ENCODE measurements around the gene HIPK2.

Gene HIPK2

GRCh38 chr7:139542308-139543151, 235.3 kb downstream of the HIPK2 start:
- no peak for DNase-seq (ENCODE audit: low read depth, low spot score)
- H3K4me3 ChIP-seq (ENCODE audit: low read length), result no peak overlapping the region

GRCh38 chr7:139541600-139542307, 236.0 kb downstream of the HIPK2 start:
- H3K4me3 ChIP-seq (ENCODE audit: low read length), result no peak overlapping the region
- no peak for DNase-seq (ENCODE audit: low read depth, low spot score)

GRCh38 chr7:139540203-139540602, 237.6 kb downstream of the HIPK2 start:
- no peak for DNase-seq (ENCODE audit: low read depth, low spot score)
- no peak overlapping the region for H3K4me3 ChIP-seq (ENCODE audit: low read length)

GRCh38 chr7:139538881-139539635, 238.7 kb downstream of the HIPK2 start:
- no peak overlapping the region for H3K4me3 ChIP-seq (ENCODE audit: low read length)
- no peak for DNase-seq (ENCODE audit: low read depth, low spot score)

GRCh38 chr7:139536152-139536551, 241.6 kb downstream of the HIPK2 start:
- no peak for DNase-seq (ENCODE audit: low read depth, low spot score)
- no peak overlapping the region for H3K4me3 ChIP-seq (ENCODE audit: low read length)

- no peak overlapping the region for H3K4me3 ChIP-seq (ENCODE audit: low read length)
- DNase-seq (ENCODE audit: low read depth, low spot score), result no peak
These were observed 242.7 kb downstream of the HIPK2 start for GRCh38 chr7:139534966-139535651.

GRCh38 chr7:139534096-139534495, 243.7 kb downstream of the HIPK2 start:
- DNase-seq (ENCODE audit: low read depth, low spot score), result no peak
- no peak overlapping the region for H3K4me3 ChIP-seq (ENCODE audit: low read length)

GRCh38 chr7:139532636-139533155, 245.1 kb downstream of the HIPK2 start:
- no peak overlapping the region for H3K4me3 ChIP-seq (ENCODE audit: low read length)
- no peak for DNase-seq (ENCODE audit: low read depth, low spot score)

- no peak for DNase-seq (ENCODE audit: low read depth, low spot score)
- H3K4me3 ChIP-seq (ENCODE audit: low read length), result no peak overlapping the region
These were observed 246.7 kb downstream of the HIPK2 start for GRCh38 chr7:139531094-139531493.

- no peak overlapping the region for H3K4me3 ChIP-seq (ENCODE audit: low read length)
- no peak for DNase-seq (ENCODE audit: low read depth, low spot score)
These were observed 250.9 kb downstream of the HIPK2 start for GRCh38 chr7:139526578-139527544.

- H3K4me3 ChIP-seq (ENCODE audit: low read length), result no peak overlapping the region
- DNase-seq (ENCODE audit: low read depth, low spot score), result no peak
These were observed 252.0 kb downstream of the HIPK2 start for GRCh38 chr7:139525750-139526149.

- DNase-seq (ENCODE audit: low read depth, low spot score), result no peak
These were observed 252.6 kb downstream of the HIPK2 start for GRCh38 chr7:139525239-139525638.

GRCh38 chr7:139523968-139524815, 253.6 kb downstream of the HIPK2 start:
- no peak for DNase-seq (ENCODE audit: low read depth, low spot score)

More at GRCh38 chr7:139525239-139525638, 252.6 kb downstream of the HIPK2 start:
- H3K4me3 ChIP-seq (ENCODE audit: low read length), result no peak overlapping the region

GRCh38 chr7:139523199-139523941, 254.4 kb downstream of the HIPK2 start, which contains the start of gene CLEC2L:
Gene CLEC2L (plus strand): TSS chr7:139523685. CDS start chr7:139523928, 243 bp downstream.
- H3K4me3 ChIP-seq (ENCODE audit: low read length), result no peak within 1 kb of the TSS
- DNase-seq (ENCODE audit: low read depth, low spot score), result no peak

More at GRCh38 chr7:139523968-139524815, 253.6 kb downstream of the HIPK2 start:
- no peak overlapping the region for H3K4me3 ChIP-seq (ENCODE audit: low read length)

- no peak overlapping the region for H3K4me3 ChIP-seq (ENCODE audit: low read length)
- no peak for DNase-seq (ENCODE audit: low read depth, low spot score)
These were observed 255.0 kb downstream of the HIPK2 start for GRCh38 chr7:139522830-139523198.

GRCh38 chr7:139521439-139521838, 256.4 kb downstream of the HIPK2 start:
- DNase-seq (ENCODE audit: low read depth, low spot score), result no peak
- no peak overlapping the region for H3K4me3 ChIP-seq (ENCODE audit: low read length)
